Activated naive CD4-positive, alpha-beta T cell treated with anti-CD3 and anti-CD28 coated beads, Interleukin-2, amount 50 U/mL, for 24 hours (primary cell): ENCODE measurements around the gene CARD6.
"Not testable (repeated sequence)": the region's sequence is repeated elsewhere in the genome, so short reads cannot be mapped to it uniquely, and the experiment has no call there.

ENCODE experiments used
- H3K27ac Mint-ChIP-seq: one replicate; pipeline ENCODE4 v1.8.0; 2021; ENCODE audit warnings: mild to moderate bottlenecking, mixed read lengths
- H3K27me3 Mint-ChIP-seq: one replicate; pipeline ENCODE4 v1.8.0; 2021; ENCODE audit warnings: mixed read lengths
- H3K36me3 Mint-ChIP-seq: one replicate; pipeline ENCODE4 v1.8.0; 2021; ENCODE audit warnings: mixed read lengths
- H3K4me1 Mint-ChIP-seq: one replicate; pipeline ENCODE4 v1.8.0; 2021; ENCODE audit warnings: mixed read lengths
- H3K4me3 Mint-ChIP-seq: one replicate; pipeline ENCODE4 v1.8.0; 2021; ENCODE audit warnings: mild to moderate bottlenecking, mixed read lengths
- H3K9me3 Mint-ChIP-seq: one replicate; pipeline ENCODE4 v1.8.0; 2021; ENCODE audit warnings: mixed read lengths

CARD6 gene

GRCh38 chr5:40882291-40882690, 41.1 kb downstream of the CARD6 start:
- no peaks in the 10 kb centered on the region for H3K4me1 Mint-ChIP-seq
- H3K4me3 Mint-ChIP-seq, result no peak overlapping the region
- H3K9me3 Mint-ChIP-seq, result no peaks in the 10 kb centered on the region
- H3K27me3 Mint-ChIP-seq, result no peaks in the 10 kb centered on the region
- no peaks in the 10 kb centered on the region for H3K36me3 Mint-ChIP-seq
- no peak overlapping the region for H3K27ac Mint-ChIP-seq

- not testable (repeated sequence) for H3K4me3 Mint-ChIP-seq, H3K4me1 Mint-ChIP-seq, H3K27ac Mint-ChIP-seq, H3K36me3 Mint-ChIP-seq, H3K27me3 Mint-ChIP-seq, H3K9me3 Mint-ChIP-seq
Measured at GRCh38 chr5:40883051-40883450, 41.9 kb downstream of the CARD6 start.

GRCh38 chr5:40895440-40896425, 54.6 kb downstream of the CARD6 start:
- H3K27me3 Mint-ChIP-seq, H3K27ac Mint-ChIP-seq, H3K4me1 Mint-ChIP-seq, H3K36me3 Mint-ChIP-seq, H3K4me3 Mint-ChIP-seq, H3K9me3 Mint-ChIP-seq: not testable (repeated sequence)

- Mint-ChIP-seq H3K36me3 (no peaks in the 10 kb centered on the region), H3K4me3 (no peak overlapping the region), H3K27ac (no peak overlapping the region), H3K27me3 (peaks cover 9% of the 10 kb centered on the region), H3K4me1 (no peaks in the 10 kb centered on the region), H3K9me3 (no peaks in the 10 kb centered on the region)
Measured at GRCh38 chr5:40904205-40904993, 63.2 kb downstream of the CARD6 start.

- Mint-ChIP-seq H3K36me3 (no peaks in the 10 kb centered on the region), H3K4me1 (no peaks in the 10 kb centered on the region), H3K27me3 (peaks cover 9% of the 10 kb centered on the region), H3K27ac (no peak overlapping the region), H3K9me3 (no peaks in the 10 kb centered on the region), H3K4me3 (no peak overlapping the region)
Measured at GRCh38 chr5:40904994-40905306, 63.8 kb downstream of the CARD6 start.

GRCh38 chr5:40906351-40906751, 65.2 kb downstream of the CARD6 start:
- Mint-ChIP-seq H3K9me3 (no peaks in the 10 kb centered on the region), H3K27ac (no peak overlapping the region), H3K4me1 (no peaks in the 10 kb centered on the region)

GRCh38 chr5:40909264-40909663, 68.1 kb downstream of the CARD6 start, which contains the start of gene C7:
TSS of gene C7 (plus strand) at chr5:40909497. CDS start at chr5:40909611, 114 bp downstream.
- no peaks in the 10 kb centered on the region for H3K4me1 Mint-ChIP-seq
- H3K4me3 Mint-ChIP-seq, result no peak within 1 kb of the TSS
- H3K36me3 Mint-ChIP-seq, result no peaks in the 10 kb centered on the region
- no peak within 1 kb of the TSS for H3K27ac Mint-ChIP-seq
- peaks cover 21% of the 10 kb centered on the region for H3K27me3 Mint-ChIP-seq
- no peaks in the 10 kb centered on the region for H3K9me3 Mint-ChIP-seq

More at GRCh38 chr5:40906351-40906751, 65.2 kb downstream of the CARD6 start:
- Mint-ChIP-seq H3K27me3 (peaks cover 13% of the 10 kb centered on the region), H3K36me3 (no peaks in the 10 kb centered on the region), H3K4me3 (no peak overlapping the region)

GRCh38 chr5:40909723-40910122, 68.6 kb downstream of the CARD6 start:
- Mint-ChIP-seq H3K27me3 (peaks cover 23% of the 10 kb centered on the region), H3K9me3 (no peaks in the 10 kb centered on the region), H3K4me3 (no peak overlapping the region), H3K36me3 (no peaks in the 10 kb centered on the region), H3K4me1 (no peaks in the 10 kb centered on the region), H3K27ac (no peak overlapping the region)
